GM15510 (cell line): ENCODE results near the gene NAPB.

ENCODE experiments used
- POLR2A ChIP-seq: IDR thresholded peaks from 3 replicates; pipeline ENCODE4 v1.6.1; 2011; ENCODE audit warnings: borderline replicate concordance; ENCODE audit not compliant: insufficient read length; ENCODE audit errors: extremely low read depth

Gene NAPB

GRCh38 chr20:23369072-23369823 is 52.0 kb downstream of the NAPB start:
- TF ChIP-seq POLR2A = no peak

GRCh38 chr20:23368316-23369071 is 52.8 kb downstream of the NAPB start:
- no peak for TF ChIP-seq POLR2A

GRCh38 chr20:23367770-23368169 is 53.5 kb downstream of the NAPB start:
- TF ChIP-seq POLR2A = no peak

GRCh38 chr20:23366384-23366783 is 54.9 kb downstream of the NAPB start:
- TF ChIP-seq POLR2A = no peak

GRCh38 chr20:23365390-23366165 is 55.7 kb downstream of the NAPB start:
- TF ChIP-seq POLR2A = no peak

GRCh38 chr20:23363257-23363649 is 58.0 kb downstream of the NAPB start:
- no peak for TF ChIP-seq POLR2A

GRCh38 chr20:23362392-23363256 is 58.7 kb downstream of the NAPB start:
- TF ChIP-seq POLR2A = no peak

- TF ChIP-seq POLR2A = peak; percentile 84
Measured at GRCh38 chr20:23361476-23362391, 59.6 kb downstream of the NAPB start, which contains the start of gene GZF1. Gene GZF1, plus strand, starts transcription at chr20:23362182. Its CDS starts 2,202 bp downstream, at chr20:23364384.

- TF ChIP-seq POLR2A = no peak
Measured at GRCh38 chr20:23361119-23361475, 60.2 kb downstream of the NAPB start.

- TF ChIP-seq POLR2A = no peak
Measured at GRCh38 chr20:23360531-23360930, 60.8 kb downstream of the NAPB start.

- no peak for TF ChIP-seq POLR2A
Measured at GRCh38 chr20:23358923-23359593, 62.2 kb downstream of the NAPB start.

- no peak for TF ChIP-seq POLR2A
Measured at GRCh38 chr20:23358563-23358906, 62.8 kb downstream of the NAPB start.
